ENCODE measurements around the gene MGST3.

MGST3 gene

GRCh38 chr1:165631342-165632151 is 513 bp downstream of the MGST3 start:
- peak overlapping the region; percentile 87 to 89 for H3K18ac ChIP-seq (ENCODE audit: low read depth in 1 of 2, low read length in 2 of 2)
- peak; percentile 95 for DNase-seq
- peak overlapping the region in 1 of 2 experiments; percentile 84 for H3K23ac ChIP-seq (ENCODE audit: low read length in 2 of 2)
- no peaks in the 10 kb centered on the region for H3K27me3 ChIP-seq (ENCODE audit: control insufficient read depth in 1 of 2, insufficient read depth in 1 of 2, low read length in 2 of 2)
- no peak overlapping the region for H2AK5ac ChIP-seq (ENCODE audit: low read length, severe bottlenecking)
- no peak overlapping the region for H2AFZ ChIP-seq (ENCODE audit: low read depth, low read length)
- peak overlapping the region; percentile 8 to 46 for H3K4ac ChIP-seq (ENCODE audit: low read depth in 1 of 2, low read length in 2 of 2)
- peak overlapping the region in 1 of 2 experiments; percentile 71 for H3K14ac ChIP-seq (ENCODE audit: low read length in 2 of 2)
- under 1% methylated on average over 28 of the region's 31 CpGs for WGBS
- peak overlapping the region; percentile 99 for H3K9ac ChIP-seq (ENCODE audit: low read length)
- H3K79me1 ChIP-seq (replicated peaks; ENCODE audit: low read length, poor library complexity, severe bottlenecking) = peaks cover 1% of the 10 kb centered on the region
- H2BK5ac ChIP-seq (ENCODE audit: low read depth, low read length, poor library complexity, severe bottlenecking) = no peak overlapping the region
- H2BK12ac ChIP-seq (ENCODE audit: low read length in 2 of 2) = peak overlapping the region in 1 of 2 experiments; percentile 41
- H3K4me3 ChIP-seq (ENCODE audit: insufficient read depth in 1 of 2, low read depth in 1 of 2, low read length in 2 of 2) = peak overlapping the region; percentile 92 to 97
- H4K8ac ChIP-seq (ENCODE audit: low read length) = peak overlapping the region; percentile 45
- peaks cover 6% of the 10 kb centered on the region for H3K4me1 ChIP-seq (ENCODE audit: control insufficient read depth, insufficient read depth, low read depth, low read length)
- peak overlapping the region; percentile 62 for H2BK120ac ChIP-seq (ENCODE audit: low read depth, low read length)
- peak overlapping the region; percentile 11 for H4K91ac ChIP-seq (ENCODE audit: low read length)
- H3K9me3 ChIP-seq (ENCODE audit: control insufficient read depth, low read length) = no peaks in the 10 kb centered on the region
- H3K36me3 ChIP-seq (ENCODE audit: control insufficient read depth in 1 of 2, insufficient read depth in 2 of 2, low read depth in 1 of 2, low read length in 2 of 2) = peaks cover 0 to 9% of the 10 kb centered on the region in 2 experiments
- H3K4me2 ChIP-seq (ENCODE audit: low read length, poor library complexity, severe bottlenecking) = peak overlapping the region; percentile 67
- H2BK15ac ChIP-seq (ENCODE audit: low read depth, poor library complexity, severe bottlenecking) = no peak overlapping the region
- H3K27ac ChIP-seq (ENCODE audit: low read length, poor library complexity, severe bottlenecking) = peak overlapping the region; percentile 75

GRCh38 chr1:165632152-165632469 is 1.1 kb downstream of the MGST3 start:
- Histone ChIP-seq H2BK120ac (ENCODE audit: low read depth, low read length) (no peak overlapping the region), H2AK5ac (ENCODE audit: low read length, severe bottlenecking) (no peak overlapping the region), H2BK12ac (ENCODE audit: low read length in 2 of 2) (no peak overlapping the region), H3K18ac (ENCODE audit: low read depth in 1 of 2, low read length in 2 of 2) (peak overlapping the region; percentile 22 to 34), H3K9me3 (ENCODE audit: control insufficient read depth, low read length) (no peaks in the 10 kb centered on the region), H3K36me3 (ENCODE audit: control insufficient read depth in 1 of 2, insufficient read depth in 2 of 2, low read depth in 1 of 2, low read length in 2 of 2) (peaks cover 0 to 15% of the 10 kb centered on the region in 2 experiments), H3K27me3 (ENCODE audit: control insufficient read depth in 1 of 2, insufficient read depth in 1 of 2, low read length in 2 of 2) (no peaks in the 10 kb centered on the region), H3K23ac (ENCODE audit: low read length in 2 of 2) (no peak overlapping the region), H2BK15ac (ENCODE audit: low read depth, poor library complexity, severe bottlenecking) (no peak overlapping the region), H3K4me1 (ENCODE audit: control insufficient read depth, insufficient read depth, low read depth, low read length) (peaks cover 6% of the 10 kb centered on the region), H3K79me1 (replicated peaks; ENCODE audit: low read length, poor library complexity, severe bottlenecking) (peaks cover 1% of the 10 kb centered on the region), H3K4me2 (ENCODE audit: low read length, poor library complexity, severe bottlenecking) (peak overlapping the region; percentile 67), H4K8ac (ENCODE audit: low read length) (no peak overlapping the region), H3K4me3 (ENCODE audit: insufficient read depth in 1 of 2, low read depth in 1 of 2, low read length in 2 of 2) (peak overlapping the region; percentile 92 to 97), H3K4ac (ENCODE audit: low read depth in 1 of 2, low read length in 2 of 2) (no peak overlapping the region), H4K91ac (ENCODE audit: low read length) (no peak overlapping the region), H3K14ac (ENCODE audit: low read length in 2 of 2) (peak overlapping the region in 1 of 2 experiments; percentile 8), H2BK5ac (ENCODE audit: low read depth, low read length, poor library complexity, severe bottlenecking) (no peak overlapping the region), H3K27ac (ENCODE audit: low read length, poor library complexity, severe bottlenecking) (peak overlapping the region; percentile 75), H2AFZ (ENCODE audit: low read depth, low read length) (no peak overlapping the region), H3K9ac (ENCODE audit: low read length) (peak overlapping the region; percentile 99)
- 5% methylated on average over 5 of the region's 5 CpGs for WGBS
- no peak for DNase-seq

- H4K8ac ChIP-seq (ENCODE audit: low read length) = no peak overlapping the region
- H3K27me3 ChIP-seq (ENCODE audit: control insufficient read depth in 1 of 2, insufficient read depth in 1 of 2, low read length in 2 of 2) = no peaks in the 10 kb centered on the region
- H3K9me3 ChIP-seq (ENCODE audit: control insufficient read depth, low read length) = no peaks in the 10 kb centered on the region
- no peak overlapping the region for H2AFZ ChIP-seq (ENCODE audit: low read depth, low read length)
- H3K4ac ChIP-seq (ENCODE audit: low read depth in 1 of 2, low read length in 2 of 2) = no peak overlapping the region
- H3K9ac ChIP-seq (ENCODE audit: low read length) = peak overlapping the region; percentile 99
- H3K23ac ChIP-seq (ENCODE audit: low read length in 2 of 2) = no peak overlapping the region
- no peak overlapping the region for H2BK120ac ChIP-seq (ENCODE audit: low read depth, low read length)
- H3K79me1 ChIP-seq (replicated peaks; ENCODE audit: low read length, poor library complexity, severe bottlenecking) = peaks cover 1% of the 10 kb centered on the region
- no peak overlapping the region for H3K18ac ChIP-seq (ENCODE audit: low read depth in 1 of 2, low read length in 2 of 2)
- 59% methylated on average over 5 of the region's 7 CpGs for WGBS
- H3K4me1 ChIP-seq (ENCODE audit: control insufficient read depth, insufficient read depth, low read depth, low read length) = peaks cover 6% of the 10 kb centered on the region
- no peak overlapping the region for H2BK12ac ChIP-seq (ENCODE audit: low read length in 2 of 2)
- H2BK15ac ChIP-seq (ENCODE audit: low read depth, poor library complexity, severe bottlenecking) = no peak overlapping the region
- H3K36me3 ChIP-seq (ENCODE audit: control insufficient read depth in 1 of 2, insufficient read depth in 2 of 2, low read depth in 1 of 2, low read length in 2 of 2) = peaks cover 0 to 17% of the 10 kb centered on the region in 2 experiments
- no peak overlapping the region for H2AK5ac ChIP-seq (ENCODE audit: low read length, severe bottlenecking)
- peak; percentile 39 for DNase-seq
- peak overlapping the region; percentile 50 for H3K4me2 ChIP-seq (ENCODE audit: low read length, poor library complexity, severe bottlenecking)
- H3K4me3 ChIP-seq (ENCODE audit: insufficient read depth in 1 of 2, low read depth in 1 of 2, low read length in 2 of 2) = peak overlapping the region in 1 of 2 experiments; percentile 97
- H2BK5ac ChIP-seq (ENCODE audit: low read depth, low read length, poor library complexity, severe bottlenecking) = no peak overlapping the region
- no peak overlapping the region for H3K14ac ChIP-seq (ENCODE audit: low read length in 2 of 2)
- H3K27ac ChIP-seq (ENCODE audit: low read length, poor library complexity, severe bottlenecking) = no peak overlapping the region
- no peak overlapping the region for H4K91ac ChIP-seq (ENCODE audit: low read length)
Observed at GRCh38 chr1:165632491-165632890, 1.5 kb downstream of the MGST3 start.

GRCh38 chr1:165633614-165634013 is 2.6 kb downstream of the MGST3 start:
- Histone ChIP-seq H3K4me2 (ENCODE audit: low read length, poor library complexity, severe bottlenecking) (peak overlapping the region; percentile 13), H2AK5ac (ENCODE audit: low read length, severe bottlenecking) (no peak overlapping the region), H2BK12ac (ENCODE audit: low read length in 2 of 2) (no peak overlapping the region), H3K79me1 (replicated peaks; ENCODE audit: low read length, poor library complexity, severe bottlenecking) (peaks cover 1% of the 10 kb centered on the region), H2BK5ac (ENCODE audit: low read depth, low read length, poor library complexity, severe bottlenecking) (no peak overlapping the region), H3K9ac (ENCODE audit: low read length) (peak overlapping the region; percentile 99), H3K14ac (ENCODE audit: low read length in 2 of 2) (no peak overlapping the region), H3K36me3 (ENCODE audit: control insufficient read depth in 1 of 2, insufficient read depth in 2 of 2, low read depth in 1 of 2, low read length in 2 of 2) (peaks cover 0 to 17% of the 10 kb centered on the region in 2 experiments), H3K27me3 (ENCODE audit: control insufficient read depth in 1 of 2, insufficient read depth in 1 of 2, low read length in 2 of 2) (no peaks in the 10 kb centered on the region), H3K9me3 (ENCODE audit: control insufficient read depth, low read length) (no peaks in the 10 kb centered on the region), H4K91ac (ENCODE audit: low read length) (no peak overlapping the region), H3K23ac (ENCODE audit: low read length in 2 of 2) (no peak overlapping the region), H2BK120ac (ENCODE audit: low read depth, low read length) (no peak overlapping the region), H3K18ac (ENCODE audit: low read depth in 1 of 2, low read length in 2 of 2) (no peak overlapping the region), H2BK15ac (ENCODE audit: low read depth, poor library complexity, severe bottlenecking) (no peak overlapping the region), H3K27ac (ENCODE audit: low read length, poor library complexity, severe bottlenecking) (no peak overlapping the region), H4K8ac (ENCODE audit: low read length) (no peak overlapping the region), H3K4me3 (ENCODE audit: insufficient read depth in 1 of 2, low read depth in 1 of 2, low read length in 2 of 2) (peak overlapping the region in 1 of 2 experiments; percentile 97), H3K4ac (ENCODE audit: low read depth in 1 of 2, low read length in 2 of 2) (no peak overlapping the region), H2AFZ (ENCODE audit: low read depth, low read length) (no peak overlapping the region), H3K4me1 (ENCODE audit: control insufficient read depth, insufficient read depth, low read depth, low read length) (peaks cover 8% of the 10 kb centered on the region)
- DNase-seq = peak; percentile 72
- 79% methylated on average over 3 of the region's 3 CpGs for WGBS
